Esophagus muscularis mucosa (tissue), 4 donors: Measurements from ENCODE around the gene PCNT.

Experiments
- CTCF ChIP-seq, 3 experiments: fragments of 200-600 bp in 2 of 3; fragments of 450-650 bp in 1 of 3; sonication (generic) in 2 of 3; IDR thresholded peaks; one replicate each; pipeline ENCODE4 v1.5.1; 2017 to 2019; ENCODE audit warnings: antibody characterized with exemption in 3 of 3, mild to moderate bottlenecking in 2 of 3, moderate library complexity in 1 of 3
- EP300 ChIP-seq: sonication (generic); formaldehyde crosslinking; IDR thresholded peaks from one replicate; pipeline ENCODE4 v1.6.1; 2017; ENCODE audit warnings: antibody characterized with exemption
- POLR2AphosphoS5 ChIP-seq, 2 donors: sonication (generic); formaldehyde crosslinking; IDR thresholded peaks; one replicate each; pipeline ENCODE4 v1.6.1; 2017; ENCODE audit warnings: antibody characterized with exemption in 2 of 2

GRCh38 chr21:46324390-46325072 is 575 bp downstream of the PCNT start:
- TF ChIP-seq CTCF (IDR thresholded peaks at IDR 0.05) (peak; percentile 8 to 25 (median 13)), EP300 (no peak), POLR2AphosphoS5 (IDR thresholded peaks at IDR 0.05) (peak; percentile 13 to 64)
